Cortex of kidney (tissue), 1 donor: ENCODE measurements around the gene IGFBP1.

Source experiments
- DNase-seq: peaks from one replicate; lab custom pipeline; 2025; lab: John Stamatoyannopoulos, UW

The IGFBP1 gene

GRCh38 chr7:45881280-45881758 lies 7.0 kb upstream of the IGFBP1 start:
- no peak for DNase-seq

GRCh38 chr7:45881759-45882464 lies 6.4 kb upstream of the IGFBP1 start:
- DNase-seq = no peak

- no peak for DNase-seq
Observed at GRCh38 chr7:45882465-45882810, 5.8 kb upstream of the IGFBP1 start.

GRCh38 chr7:45884136-45884535 lies 4.2 kb upstream of the IGFBP1 start:
- no peak for DNase-seq

GRCh38 chr7:45885264-45885882 lies 2.9 kb upstream of the IGFBP1 start:
- DNase-seq = no peak

- no peak for DNase-seq
Observed at GRCh38 chr7:45886931-45887667, 1.2 kb upstream of the IGFBP1 start.

- DNase-seq = no peak
Observed at GRCh38 chr7:45888993-45889366, 692 bp downstream of the IGFBP1 start.

GRCh38 chr7:45889367-45890067 lies 1.2 kb downstream of the IGFBP1 start:
- no peak for DNase-seq

GRCh38 chr7:45890125-45890901 lies 2.0 kb downstream of the IGFBP1 start:
- no peak for DNase-seq

- no peak for DNase-seq
Observed at GRCh38 chr7:45890902-45891461, 2.7 kb downstream of the IGFBP1 start.

GRCh38 chr7:45891462-45892402 lies 3.4 kb downstream of the IGFBP1 start:
- no peak for DNase-seq

GRCh38 chr7:45892407-45893035 lies 4.2 kb downstream of the IGFBP1 start:
- DNase-seq = no peak

- DNase-seq = no peak
Observed at GRCh38 chr7:45893374-45893995, 5.2 kb downstream of the IGFBP1 start.

GRCh38 chr7:45893996-45894664 lies 5.8 kb downstream of the IGFBP1 start:
- DNase-seq = no peak

GRCh38 chr7:45894665-45895062 lies 6.4 kb downstream of the IGFBP1 start:
- no peak for DNase-seq

- no peak for DNase-seq
Observed at GRCh38 chr7:45897042-45897690, 8.9 kb downstream of the IGFBP1 start.

GRCh38 chr7:45898222-45898621 lies 9.9 kb downstream of the IGFBP1 start:
- no peak for DNase-seq

- DNase-seq = no peak
Observed at GRCh38 chr7:45901566-45901965, 13.3 kb downstream of the IGFBP1 start.
